ENCODE measurements around the gene HECA.
"Not testable (repeated sequence)": the region's sequence is repeated elsewhere in the genome, so short reads cannot be mapped to it uniquely, and the experiment has no call there.

The HECA gene

DNA sequence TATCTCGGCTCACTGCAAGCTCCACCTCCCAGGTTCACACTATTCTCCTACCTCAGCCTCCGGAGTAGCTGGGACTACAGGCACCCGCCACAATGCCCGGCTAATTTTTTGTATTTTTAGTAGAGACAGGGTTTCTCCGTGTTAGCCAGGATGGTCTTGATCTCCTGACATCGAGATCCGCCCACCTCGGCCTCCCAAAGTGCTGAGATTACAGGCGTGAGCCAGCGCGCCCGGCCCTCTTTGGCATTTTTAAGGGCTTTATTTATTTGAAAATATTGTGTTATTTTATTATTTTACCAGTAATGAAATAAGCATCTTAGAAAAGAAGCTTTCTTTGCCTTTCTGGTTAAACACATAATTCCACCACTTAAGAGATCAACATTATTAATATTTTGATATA is 6.0 kb downstream of the HECA start:
- H3K27me3 ChIP-seq (ENCODE audit: control insufficient read depth, insufficient read depth, low read length); H3K4me1 ChIP-seq (ENCODE audit: control insufficient read depth, insufficient read depth, low read length); H3K9ac ChIP-seq (ENCODE audit: low read depth, low read length); H3K9me3 ChIP-seq (replicated peaks; ENCODE audit: low read length); H3K4me3 ChIP-seq (ENCODE audit: low read length); H3K36me3 ChIP-seq (ENCODE audit: insufficient read depth, low read length); H3K4me2 ChIP-seq (ENCODE audit: low read length): not testable (repeated sequence)

- H3K4me1 ChIP-seq (ENCODE audit: control insufficient read depth, insufficient read depth, low read length), result no peaks in the 10 kb centered on the region
- no peaks in the 10 kb centered on the region for H3K9me3 ChIP-seq (replicated peaks; ENCODE audit: low read length)
- no peak overlapping the region for H3K4me3 ChIP-seq (ENCODE audit: low read length)
- no peaks in the 10 kb centered on the region for H3K36me3 ChIP-seq (ENCODE audit: insufficient read depth, low read length)
- no peak overlapping the region for H3K9ac ChIP-seq (ENCODE audit: low read depth, low read length)
- no peak overlapping the region for H3K4me2 ChIP-seq (ENCODE audit: low read length)
- H3K27me3 ChIP-seq (ENCODE audit: control insufficient read depth, insufficient read depth, low read length), result no peaks in the 10 kb centered on the region
These were observed 7.4 kb downstream of the HECA start for GRCh38 chr6:139142262-139142661.

DNA sequence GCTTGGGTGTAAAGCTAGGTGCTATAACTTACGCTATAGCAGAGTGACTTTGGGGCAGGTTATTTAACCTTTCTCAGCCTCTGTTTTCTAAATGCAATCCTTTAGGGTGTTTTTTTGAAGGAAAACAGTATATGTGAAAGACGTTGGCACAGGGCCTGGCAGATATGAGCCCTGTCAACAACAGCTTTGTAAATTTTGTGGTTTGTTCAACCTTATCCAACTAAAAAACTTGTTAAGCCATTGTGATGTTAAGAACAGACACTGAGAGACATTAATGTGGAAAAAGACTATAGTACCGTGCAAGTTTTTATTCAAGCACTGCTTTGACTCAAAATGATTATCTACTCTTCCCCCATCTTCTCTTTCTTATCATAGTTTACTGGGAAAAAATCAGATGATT is 8.2 kb downstream of the HECA start:
- H3K9me3 ChIP-seq (replicated peaks; ENCODE audit: low read length), result no peaks in the 10 kb centered on the region
- H3K4me1 ChIP-seq (ENCODE audit: control insufficient read depth, insufficient read depth, low read length), result no peaks in the 10 kb centered on the region
- no peak overlapping the region for H3K4me3 ChIP-seq (ENCODE audit: low read length)
- H3K9ac ChIP-seq (ENCODE audit: low read depth, low read length), result no peak overlapping the region
- H3K36me3 ChIP-seq (ENCODE audit: insufficient read depth, low read length), result no peaks in the 10 kb centered on the region
- H3K4me2 ChIP-seq (ENCODE audit: low read length), result no peak overlapping the region
- H3K27me3 ChIP-seq (ENCODE audit: control insufficient read depth, insufficient read depth, low read length), result no peaks in the 10 kb centered on the region

DNA sequence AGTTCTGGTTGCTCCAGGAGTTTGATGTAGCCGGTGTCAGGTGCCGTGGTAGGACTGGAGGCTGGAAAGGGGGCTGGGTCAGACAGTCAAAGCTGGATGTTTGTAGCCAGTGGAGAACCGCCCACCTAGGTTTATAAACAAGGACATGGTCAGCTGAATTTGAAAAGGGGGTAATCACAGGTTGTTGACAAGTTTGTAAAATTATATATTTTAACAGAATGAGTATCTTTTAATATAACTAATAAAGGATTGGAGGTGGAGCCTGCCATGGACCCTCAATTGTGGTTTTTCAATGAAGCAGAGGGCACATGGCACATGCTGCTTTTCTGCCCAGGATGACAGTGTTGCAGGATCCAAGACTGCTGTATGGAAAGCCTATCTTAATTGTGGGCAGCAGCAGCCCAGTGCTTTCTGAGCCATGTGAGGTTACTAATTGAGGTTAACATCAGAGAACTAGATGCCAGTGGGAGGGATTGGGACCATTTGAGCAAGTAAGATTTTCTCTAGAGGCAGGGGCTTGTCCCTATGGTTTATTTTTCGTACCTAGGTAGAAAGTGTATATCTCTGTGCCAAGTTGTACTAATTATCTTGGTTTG is 9.7 kb downstream of the HECA start:
- Histone ChIP-seq H3K9ac (ENCODE audit: low read depth, low read length) (no peak overlapping the region), H3K4me1 (ENCODE audit: control insufficient read depth, insufficient read depth, low read length) (peaks cover 6% of the 10 kb centered on the region), H3K4me2 (ENCODE audit: low read length) (no peak overlapping the region), H3K27me3 (ENCODE audit: control insufficient read depth, insufficient read depth, low read length) (no peaks in the 10 kb centered on the region), H3K36me3 (ENCODE audit: insufficient read depth, low read length) (no peaks in the 10 kb centered on the region), H3K9me3 (replicated peaks; ENCODE audit: low read length) (no peaks in the 10 kb centered on the region), H3K4me3 (ENCODE audit: low read length) (no peak overlapping the region)

DNA sequence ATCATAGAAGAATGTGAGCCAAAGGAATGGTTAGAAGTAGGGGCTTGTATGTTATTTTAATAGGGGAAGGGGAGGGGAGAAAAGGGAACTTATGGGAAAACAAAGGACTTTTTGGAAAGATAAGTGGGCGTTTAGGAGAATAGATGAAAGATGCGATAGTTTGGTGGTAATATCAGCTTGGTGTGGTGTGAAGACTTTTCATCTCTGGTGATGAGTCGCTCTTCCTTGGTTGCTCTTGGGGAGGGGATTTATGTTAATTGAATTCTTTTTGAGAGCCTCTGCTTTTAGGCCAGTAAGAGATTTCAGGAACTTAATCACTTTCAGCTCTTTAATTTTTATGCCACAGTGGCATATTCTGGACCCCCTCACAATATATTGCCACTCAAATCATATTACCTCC is 10.8 kb downstream of the HECA start:
- H3K9me3 ChIP-seq (replicated peaks; ENCODE audit: low read length), result no peaks in the 10 kb centered on the region
- no peak overlapping the region for H3K4me3 ChIP-seq (ENCODE audit: low read length)
- H3K4me2 ChIP-seq (ENCODE audit: low read length), result no peak overlapping the region
- H3K36me3 ChIP-seq (ENCODE audit: insufficient read depth, low read length), result no peaks in the 10 kb centered on the region
- peaks cover 6% of the 10 kb centered on the region for H3K4me1 ChIP-seq (ENCODE audit: control insufficient read depth, insufficient read depth, low read length)
- H3K27me3 ChIP-seq (ENCODE audit: control insufficient read depth, insufficient read depth, low read length), result no peaks in the 10 kb centered on the region
- no peak overlapping the region for H3K9ac ChIP-seq (ENCODE audit: low read depth, low read length)

GRCh38 chr6:139146317-139146726 is 11.4 kb downstream of the HECA start:
- H3K4me2 ChIP-seq (ENCODE audit: low read length), result no peak overlapping the region
- H3K4me1 ChIP-seq (ENCODE audit: control insufficient read depth, insufficient read depth, low read length), result peaks cover 6% of the 10 kb centered on the region

DNA sequence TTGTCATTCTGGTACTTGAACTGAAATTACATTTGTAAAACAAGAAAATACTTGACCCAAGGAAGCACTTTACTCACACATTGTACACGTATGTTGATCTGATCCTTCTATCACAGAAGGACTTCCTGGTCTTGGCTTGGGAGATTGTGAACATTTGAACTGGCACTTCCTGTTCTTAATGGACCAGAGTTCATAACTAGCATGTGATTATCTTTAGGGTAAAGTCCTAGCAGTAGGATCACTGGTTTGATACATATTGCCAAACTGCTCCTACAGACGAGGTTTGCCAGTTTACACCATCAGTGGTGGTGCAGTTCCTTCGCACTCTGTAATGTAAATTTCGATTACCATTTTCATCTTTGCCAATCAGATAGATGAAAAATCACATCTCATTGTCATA is 12.7 kb downstream of the HECA start:
- Histone ChIP-seq H3K9me3 (replicated peaks; ENCODE audit: low read length) (no peaks in the 10 kb centered on the region), H3K27me3 (ENCODE audit: control insufficient read depth, insufficient read depth, low read length) (no peaks in the 10 kb centered on the region), H3K4me3 (ENCODE audit: low read length) (no peak overlapping the region), H3K4me1 (ENCODE audit: control insufficient read depth, insufficient read depth, low read length) (peaks cover 12% of the 10 kb centered on the region), H3K4me2 (ENCODE audit: low read length) (no peak overlapping the region), H3K36me3 (ENCODE audit: insufficient read depth, low read length) (no peaks in the 10 kb centered on the region), H3K9ac (ENCODE audit: low read depth, low read length) (no peak overlapping the region)

More at GRCh38 chr6:139146317-139146726, 11.4 kb downstream of the HECA start:
- H3K9ac ChIP-seq (ENCODE audit: low read depth, low read length), result no peak overlapping the region
- no peaks in the 10 kb centered on the region for H3K9me3 ChIP-seq (replicated peaks; ENCODE audit: low read length)
- no peak overlapping the region for H3K4me3 ChIP-seq (ENCODE audit: low read length)
- H3K36me3 ChIP-seq (ENCODE audit: insufficient read depth, low read length), result no peaks in the 10 kb centered on the region
- no peaks in the 10 kb centered on the region for H3K27me3 ChIP-seq (ENCODE audit: control insufficient read depth, insufficient read depth, low read length)

DNA sequence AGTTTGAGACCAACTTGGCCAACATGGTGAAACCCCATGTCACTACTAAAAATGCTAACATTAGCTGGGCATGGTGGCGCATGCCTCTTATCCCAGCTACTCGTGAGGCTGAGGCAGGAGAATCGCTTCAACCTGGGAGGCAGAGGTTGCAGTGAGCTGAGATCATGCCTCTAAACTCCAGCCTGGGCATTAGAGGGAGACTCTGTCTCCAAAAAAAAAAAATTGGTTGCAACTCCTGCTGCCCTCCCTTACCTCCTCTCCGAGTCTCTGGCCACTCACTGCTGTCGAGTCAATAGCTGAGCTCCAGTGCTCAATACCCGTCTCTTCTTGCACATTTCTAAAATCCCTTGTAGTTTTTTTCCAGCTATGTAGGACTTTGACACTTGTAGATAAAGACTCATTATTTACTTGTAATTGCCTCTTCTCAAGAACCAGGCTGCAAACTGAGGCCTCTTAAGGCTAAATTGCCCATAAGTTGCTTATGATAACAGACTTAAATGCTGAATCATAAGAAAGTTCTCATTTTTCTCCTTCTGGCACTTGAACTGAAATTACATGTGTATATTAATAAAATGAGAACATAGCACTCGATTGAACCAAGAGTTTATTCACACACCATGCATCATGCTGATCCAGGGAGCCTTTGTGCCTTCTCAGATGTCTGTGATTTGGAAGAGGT is 13.8 kb downstream of the HECA start:
- no peak overlapping the region for H3K4me3 ChIP-seq (ENCODE audit: low read length)
- H3K4me2 ChIP-seq (ENCODE audit: low read length), result no peak overlapping the region
- no peaks in the 10 kb centered on the region for H3K9me3 ChIP-seq (replicated peaks; ENCODE audit: low read length)
- H3K4me1 ChIP-seq (ENCODE audit: control insufficient read depth, insufficient read depth, low read length), result peaks cover 16% of the 10 kb centered on the region
- no peaks in the 10 kb centered on the region for H3K36me3 ChIP-seq (ENCODE audit: insufficient read depth, low read length)
- H3K9ac ChIP-seq (ENCODE audit: low read depth, low read length), result no peak overlapping the region
- no peaks in the 10 kb centered on the region for H3K27me3 ChIP-seq (ENCODE audit: control insufficient read depth, insufficient read depth, low read length)

DNA sequence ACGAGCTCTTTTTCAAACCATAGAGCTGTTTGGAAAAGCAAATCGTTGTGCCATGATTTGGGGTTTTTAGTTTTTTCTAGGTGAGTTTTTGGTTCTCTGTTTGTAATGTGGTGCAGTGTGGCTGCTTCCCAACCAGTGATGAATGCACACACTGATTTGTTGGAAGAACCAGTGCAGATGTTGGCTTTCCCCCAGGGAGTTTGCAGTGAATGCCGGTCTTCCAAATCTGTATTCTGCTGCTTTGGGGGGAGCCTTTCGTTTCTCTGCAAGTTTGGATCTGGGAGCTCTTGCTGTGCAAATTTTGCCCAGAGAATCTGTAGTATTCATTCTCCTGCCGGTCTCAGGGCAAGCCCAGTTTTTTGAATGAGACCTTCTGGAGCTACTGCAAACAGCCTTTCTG is 14.5 kb downstream of the HECA start:
- Histone ChIP-seq H3K4me2 (ENCODE audit: low read length) (no peak overlapping the region), H3K36me3 (ENCODE audit: insufficient read depth, low read length) (no peaks in the 10 kb centered on the region), H3K27me3 (ENCODE audit: control insufficient read depth, insufficient read depth, low read length) (no peaks in the 10 kb centered on the region), H3K9me3 (replicated peaks; ENCODE audit: low read length) (no peaks in the 10 kb centered on the region), H3K4me3 (ENCODE audit: low read length) (no peak overlapping the region), H3K4me1 (ENCODE audit: control insufficient read depth, insufficient read depth, low read length) (peaks cover 20% of the 10 kb centered on the region), H3K9ac (ENCODE audit: low read depth, low read length) (no peak overlapping the region)

GRCh38 chr6:139150920-139151319 is 16.0 kb downstream of the HECA start:
- H3K4me1 ChIP-seq (ENCODE audit: control insufficient read depth, insufficient read depth, low read length), result peaks cover 30% of the 10 kb centered on the region
- H3K9me3 ChIP-seq (replicated peaks; ENCODE audit: low read length), result no peaks in the 10 kb centered on the region

DNA sequence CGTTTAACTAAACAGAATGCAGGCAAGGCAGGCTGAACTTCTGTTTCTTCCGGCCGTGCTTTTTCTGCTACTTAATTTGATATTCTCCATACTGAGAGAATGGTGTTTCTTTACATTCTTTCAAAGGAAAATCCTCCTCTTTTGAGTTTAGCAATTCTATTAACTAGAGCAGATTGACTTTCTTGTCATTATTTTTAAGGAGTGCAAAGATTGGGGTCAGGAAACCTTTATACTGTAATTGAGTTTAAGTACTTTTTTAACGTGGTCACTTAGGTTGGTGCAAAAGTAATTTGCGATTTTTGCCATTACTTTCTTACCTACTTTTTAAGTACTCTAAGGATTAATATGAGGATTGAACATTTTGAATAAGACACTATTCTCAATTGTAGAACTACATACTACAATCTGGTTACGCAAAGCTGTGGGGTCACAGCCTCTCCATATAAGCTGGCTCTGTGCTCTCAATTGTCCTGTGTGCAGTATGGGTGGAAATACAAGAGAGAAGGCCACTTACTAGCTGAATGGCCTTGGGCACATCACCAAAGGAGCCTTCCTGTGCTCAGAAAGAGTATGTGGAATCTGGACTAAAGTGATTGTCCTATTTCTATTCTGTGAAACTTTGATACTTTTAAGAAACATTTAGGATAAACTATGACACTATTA is 16.7 kb downstream of the HECA start:
- no peaks in the 10 kb centered on the region for H3K9me3 ChIP-seq (replicated peaks; ENCODE audit: low read length)
- no peak overlapping the region for H3K4me2 ChIP-seq (ENCODE audit: low read length)
- no peak overlapping the region for H3K9ac ChIP-seq (ENCODE audit: low read depth, low read length)
- no peaks in the 10 kb centered on the region for H3K36me3 ChIP-seq (ENCODE audit: insufficient read depth, low read length)
- H3K4me1 ChIP-seq (ENCODE audit: control insufficient read depth, insufficient read depth, low read length), result peaks cover 30% of the 10 kb centered on the region
- no peaks in the 10 kb centered on the region for H3K27me3 ChIP-seq (ENCODE audit: control insufficient read depth, insufficient read depth, low read length)
- H3K4me3 ChIP-seq (ENCODE audit: low read length), result no peak overlapping the region

More at GRCh38 chr6:139150920-139151319, 16.0 kb downstream of the HECA start:
- no peaks in the 10 kb centered on the region for H3K36me3 ChIP-seq (ENCODE audit: insufficient read depth, low read length)
- no peaks in the 10 kb centered on the region for H3K27me3 ChIP-seq (ENCODE audit: control insufficient read depth, insufficient read depth, low read length)
- H3K4me3 ChIP-seq (ENCODE audit: low read length), result no peak overlapping the region
- no peak overlapping the region for H3K9ac ChIP-seq (ENCODE audit: low read depth, low read length)
- H3K4me2 ChIP-seq (ENCODE audit: low read length), result no peak overlapping the region

Measured in skeletal muscle satellite cell (primary cell).